Neural progenitor cell (in vitro differentiated cells): Measurements from ENCODE around the gene VEGFA. TPM values are rescaled to one million over a fixed set of nuclear protein-coding genes. Genes with fewer than 3 reads are reported as not detected.
"Not testable (repeated sequence)": the region's sequence is repeated elsewhere in the genome, so short reads cannot be mapped to it uniquely, and the experiment has no call there.

ENCODE experiments used
- DNase-seq: peaks from one replicate; pipeline ENCODE4 v3.0.0-alpha.2; 2016; ENCODE audit warnings: low spot score
- H2AFZ ChIP-seq: fragments of 200-600 bp; sonication (generic); replicated peaks from 2 replicates; pipeline ENCODE4 v1.6.1; 2016; ENCODE audit warnings: antibody characterized with exemption
- H3F3A ChIP-seq: fragments of 200-600 bp; sonication (generic); 2 replicates; pipeline ENCODE4 v1.6.1; 2016; ENCODE audit warnings: antibody characterized with exemption, low read depth
- H3K27ac ChIP-seq: fragments of 200-600 bp; sonication (generic); 2 replicates; pipeline ENCODE4 v1.5.1; 2016; ENCODE audit warnings: mild to moderate bottlenecking
- H3K27me3 ChIP-seq: fragments of 200-600 bp; sonication (generic); 2 replicates; pipeline ENCODE4 v1.6.1; 2016; ENCODE audit warnings: mild to moderate bottlenecking, moderate library complexity
- H3K36me3 ChIP-seq: fragments of 200-600 bp; sonication (generic); 2 replicates; pipeline ENCODE4 v1.5.1; 2016
- H3K4me1 ChIP-seq: fragments of 200-600 bp; sonication (generic); 2 replicates; pipeline ENCODE4 v1.6.1; 2016; ENCODE audit warnings: mixed run types
- H3K4me2 ChIP-seq: fragments of 200-600 bp; sonication (generic); 2 replicates; pipeline ENCODE4 v1.6.1; 2016
- H3K4me3 ChIP-seq: fragments of 200-600 bp; sonication (generic); 2 replicates; pipeline ENCODE4 v1.5.1; 2016
- H3K79me2 ChIP-seq: fragments of 200-600 bp; sonication (generic); 2 replicates; pipeline ENCODE4 v1.6.1; 2016; ENCODE audit warnings: low read depth
- H3K9ac ChIP-seq: fragments of 200-600 bp; sonication (generic); 2 replicates; pipeline ENCODE4 v1.6.1; 2016
- H3K9me3 ChIP-seq: fragments of 200-600 bp; sonication (generic); 2 replicates; pipeline ENCODE4 v1.5.1; 2016; ENCODE audit warnings: low read depth
- H4K20me1 ChIP-seq: fragments of 200-600 bp; sonication (generic); 2 replicates; pipeline ENCODE4 v1.6.1; 2016; ENCODE audit warnings: low read depth
- H3K27ac Mint-ChIP-seq: 3 replicates; pipeline ENCODE4 v1.8.0; 2021; ENCODE audit warnings: mixed read lengths
- H3K27me3 Mint-ChIP-seq: 2 replicates; pipeline ENCODE4 v1.8.0; 2022; ENCODE audit warnings: low read depth, mild to moderate bottlenecking, inconsistent platforms, moderate library complexity, mixed read lengths; ENCODE audit not compliant: insufficient read depth
- H3K36me3 Mint-ChIP-seq: 3 replicates; pipeline ENCODE4 v1.8.0; 2021; ENCODE audit warnings: mixed read lengths
- H3K4me1 Mint-ChIP-seq: 3 replicates; pipeline ENCODE4 v1.8.0; 2021; ENCODE audit warnings: mixed read lengths
- H3K4me3 Mint-ChIP-seq: 3 replicates; pipeline ENCODE4 v1.8.0; 2021; ENCODE audit warnings: mild to moderate bottlenecking, moderate library complexity, mixed read lengths
- H3K9me3 Mint-ChIP-seq: 3 replicates; pipeline ENCODE4 v1.8.0; 2020; ENCODE audit warnings: mixed read lengths
- EZH2 ChIP-seq: fragments of 200-600 bp; sonication (generic); IDR thresholded peaks from 2 replicates; pipeline ENCODE4 v1.6.1; 2017; ENCODE audit warnings: antibody characterized with exemption, mild to moderate bottlenecking, moderate library complexity
- EZH2phosphoT487 ChIP-seq: fragments of 200-600 bp; sonication (generic); IDR thresholded peaks from 2 replicates; pipeline ENCODE4 v1.6.1; 2017; ENCODE audit warnings: antibody characterized with exemption
- total RNA-seq: library from RNA; depleted of rRNA; stranded (reverse); fragments of >200 nt; gene quantifications from 2 replicates; pipeline ENCODE4 v1.2.3, GENCODE V29; 2015; ENCODE audit warnings: low replicate concordance
- TF ChIP-seq, protein P1 (sequence below): fragments of 200-600 bp; sonication (generic); IDR thresholded peaks from 2 replicates; pipeline ENCODE4 v1.5.1; 2017; ENCODE audit warnings: antibody characterized with exemption, mild to moderate bottlenecking

The VEGFA gene
- total RNA-seq, 1 donor from 2014 or later = 49.6 TPM

- H3K27me3 Mint-ChIP-seq = peaks cover 7% of the 10 kb centered on the region
- no peaks in the 10 kb centered on the region for H3K27me3 ChIP-seq
- peaks cover 15% of the 10 kb centered on the region for H3K4me1 Mint-ChIP-seq
- no peak overlapping the region for H3K4me2 ChIP-seq
- H3K9me3 Mint-ChIP-seq = no peaks in the 10 kb centered on the region
- H2AFZ ChIP-seq = no peak overlapping the region
- no peak overlapping the region for H3K4me3 ChIP-seq
- H3K36me3 Mint-ChIP-seq = no peaks in the 10 kb centered on the region
- peak; percentile 40 for DNase-seq
- H3K27ac ChIP-seq = no peak overlapping the region
- no peak overlapping the region for H3K9ac ChIP-seq
- H3K4me1 ChIP-seq = peaks cover 2% of the 10 kb centered on the region
- H3K4me3 Mint-ChIP-seq = no peak overlapping the region
- TF ChIP-seq EZH2 (no peak), EZH2phosphoT487 (no peak)
- TF ChIP-seq, protein P1, sequence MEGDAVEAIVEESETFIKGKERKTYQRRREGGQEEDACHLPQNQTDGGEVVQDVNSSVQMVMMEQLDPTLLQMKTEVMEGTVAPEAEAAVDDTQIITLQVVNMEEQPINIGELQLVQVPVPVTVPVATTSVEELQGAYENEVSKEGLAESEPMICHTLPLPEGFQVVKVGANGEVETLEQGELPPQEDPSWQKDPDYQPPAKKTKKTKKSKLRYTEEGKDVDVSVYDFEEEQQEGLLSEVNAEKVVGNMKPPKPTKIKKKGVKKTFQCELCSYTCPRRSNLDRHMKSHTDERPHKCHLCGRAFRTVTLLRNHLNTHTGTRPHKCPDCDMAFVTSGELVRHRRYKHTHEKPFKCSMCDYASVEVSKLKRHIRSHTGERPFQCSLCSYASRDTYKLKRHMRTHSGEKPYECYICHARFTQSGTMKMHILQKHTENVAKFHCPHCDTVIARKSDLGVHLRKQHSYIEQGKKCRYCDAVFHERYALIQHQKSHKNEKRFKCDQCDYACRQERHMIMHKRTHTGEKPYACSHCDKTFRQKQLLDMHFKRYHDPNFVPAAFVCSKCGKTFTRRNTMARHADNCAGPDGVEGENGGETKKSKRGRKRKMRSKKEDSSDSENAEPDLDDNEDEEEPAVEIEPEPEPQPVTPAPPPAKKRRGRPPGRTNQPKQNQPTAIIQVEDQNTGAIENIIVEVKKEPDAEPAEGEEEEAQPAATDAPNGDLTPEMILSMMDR = peak; percentile 43
- H3K9me3 ChIP-seq = no peaks in the 10 kb centered on the region
- no peaks in the 10 kb centered on the region for H3K79me2 ChIP-seq
- no peaks in the 10 kb centered on the region for H3F3A ChIP-seq
- no peaks in the 10 kb centered on the region for H3K36me3 ChIP-seq
- no peak overlapping the region for H3K27ac Mint-ChIP-seq
- no peaks in the 10 kb centered on the region for H4K20me1 ChIP-seq
Observed at GRCh38 chr6:43817192-43817591, 47.2 kb downstream of the VEGFA start.

DNA sequence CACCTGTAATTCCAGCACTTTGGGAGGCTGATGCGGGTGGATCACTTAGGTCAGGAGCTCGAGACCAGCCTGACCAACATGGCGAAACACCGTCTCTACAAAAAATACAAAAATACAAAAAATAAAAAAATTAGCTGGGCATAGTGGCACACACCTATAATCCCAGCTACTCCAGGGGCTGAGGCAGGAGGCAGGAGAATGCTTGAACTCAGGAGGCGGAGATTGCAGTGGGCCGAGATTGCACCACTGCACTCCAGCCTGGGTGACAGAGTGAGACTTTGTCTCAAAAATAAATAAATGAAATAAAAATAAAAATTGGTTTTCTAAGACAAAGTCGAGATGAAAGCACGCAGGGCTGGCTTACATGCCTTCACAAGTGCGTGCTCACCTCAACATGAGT, 49.0 kb downstream of the VEGFA start:
- not testable (repeated sequence) for H3F3A ChIP-seq, H3K9me3 ChIP-seq, H3K27ac ChIP-seq, H3K4me3 Mint-ChIP-seq, H3K36me3 ChIP-seq, H2AFZ ChIP-seq, H3K4me2 ChIP-seq, DNase-seq, H3K9ac ChIP-seq, H3K36me3 Mint-ChIP-seq, H3K9me3 Mint-ChIP-seq, H3K27me3 Mint-ChIP-seq, H3K4me3 ChIP-seq, H3K27me3 ChIP-seq, H3K79me2 ChIP-seq, H3K4me1 ChIP-seq, H4K20me1 ChIP-seq, H3K27ac Mint-ChIP-seq
- peaks cover 11% of the 10 kb centered on the region for H3K4me1 Mint-ChIP-seq

DNA sequence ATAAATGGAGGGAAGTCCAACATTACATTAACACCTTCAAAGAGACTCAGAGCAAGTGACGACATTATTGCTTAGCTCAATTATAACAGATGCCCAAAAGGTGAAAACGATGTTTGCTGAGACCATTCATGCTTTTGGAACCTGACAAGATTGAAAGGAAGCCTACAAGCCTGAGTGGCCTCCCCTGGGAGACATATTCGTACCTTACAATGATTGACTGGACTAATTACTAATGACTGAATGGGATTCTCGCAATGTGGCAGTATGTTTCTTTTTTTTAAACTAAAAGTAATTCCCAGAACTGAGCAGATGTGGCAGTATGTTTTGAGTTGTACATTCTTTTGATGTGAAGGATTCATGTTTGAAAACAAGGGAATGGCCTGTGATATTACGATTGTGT, 49.9 kb downstream of the VEGFA start:
- no peak overlapping the region for H2AFZ ChIP-seq
- H3K9me3 Mint-ChIP-seq = no peaks in the 10 kb centered on the region
- no peaks in the 10 kb centered on the region for H3K36me3 ChIP-seq
- H3K9me3 ChIP-seq = no peaks in the 10 kb centered on the region
- H3K27me3 Mint-ChIP-seq = peaks cover 4% of the 10 kb centered on the region
- H3K27me3 ChIP-seq = no peaks in the 10 kb centered on the region
- peaks cover 7% of the 10 kb centered on the region for H3K4me1 ChIP-seq
- H3K4me3 Mint-ChIP-seq = no peak overlapping the region
- H3K4me1 Mint-ChIP-seq = peaks cover 11% of the 10 kb centered on the region
- no peak overlapping the region for H3K9ac ChIP-seq
- TF ChIP-seq EZH2 (no peak), EZH2phosphoT487 (no peak)
- TF ChIP-seq, protein P1 = no peak
- no peaks in the 10 kb centered on the region for H3F3A ChIP-seq
- no peak for DNase-seq
- H3K27ac ChIP-seq = no peak overlapping the region
- no peak overlapping the region for H3K4me3 ChIP-seq
- H4K20me1 ChIP-seq = no peaks in the 10 kb centered on the region
- H3K27ac Mint-ChIP-seq = no peak overlapping the region
- no peaks in the 10 kb centered on the region for H3K79me2 ChIP-seq
- no peaks in the 10 kb centered on the region for H3K36me3 Mint-ChIP-seq
- no peak overlapping the region for H3K4me2 ChIP-seq

GRCh38 chr6:43820486-43820885, 50.5 kb downstream of the VEGFA start:
- Mint-ChIP-seq H3K36me3 (no peaks in the 10 kb centered on the region), H3K9me3 (no peaks in the 10 kb centered on the region), H3K27me3 (peaks cover 4% of the 10 kb centered on the region), H3K4me1 (peaks cover 11% of the 10 kb centered on the region), H3K4me3 (no peak overlapping the region), H3K27ac (no peak overlapping the region)
- Histone ChIP-seq H3F3A (no peaks in the 10 kb centered on the region), H2AFZ (no peak overlapping the region), H3K27ac (no peak overlapping the region), H3K27me3 (no peaks in the 10 kb centered on the region), H3K9ac (no peak overlapping the region), H3K79me2 (no peaks in the 10 kb centered on the region), H3K4me1 (peaks cover 7% of the 10 kb centered on the region), H3K9me3 (no peaks in the 10 kb centered on the region), H3K4me2 (no peak overlapping the region), H3K4me3 (no peak overlapping the region), H3K36me3 (no peaks in the 10 kb centered on the region), H4K20me1 (no peaks in the 10 kb centered on the region)
- DNase-seq = no peak
- TF ChIP-seq EZH2phosphoT487 = no peak
- TF ChIP-seq, protein P1 = no peak
- TF ChIP-seq EZH2 = no peak
